C4-2B (cell line): ENCODE data around the gene RALGPS2.

Experiments used
- H3K27ac ChIP-seq: fragments of 450-650 bp; 2 replicates; pipeline ENCODE4 v1.5.1; 2017
- CTCF ChIP-seq: fragments of 450-650 bp; conservative IDR thresholded peaks from 2 replicates; pipeline ENCODE4 v1.5.1; 2017; ENCODE audit warnings: mild to moderate bottlenecking
- ZFX ChIP-seq: fragments of 450-650 bp; IDR thresholded peaks from 2 replicates; pipeline ENCODE4 v1.6.1; 2017

Gene RALGPS2

GRCh38 chr1:178733972-178734371 is 8.9 kb downstream of the RALGPS2 start:
- TF ChIP-seq CTCF = peak; percentile 37
- no peak for TF ChIP-seq ZFX

DNA sequence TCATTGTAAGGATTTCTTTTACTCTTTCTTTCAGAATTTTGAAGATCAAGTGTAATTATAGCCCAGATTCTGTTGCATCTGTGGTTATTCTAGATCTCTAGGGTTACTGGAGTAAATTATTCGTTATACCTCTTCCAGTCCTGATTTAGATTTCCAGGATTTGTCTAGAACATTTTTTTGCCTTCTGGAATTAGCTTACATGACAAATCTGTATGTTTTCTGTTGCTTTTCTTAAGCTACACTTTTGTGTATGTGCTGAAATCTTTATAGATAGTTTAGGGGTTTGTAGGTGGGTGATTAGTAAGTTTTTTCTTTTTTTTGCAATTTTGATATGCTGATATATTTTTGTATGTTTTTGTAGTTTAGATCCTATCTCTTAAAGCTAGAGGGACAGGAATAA is 13.7 kb downstream of the RALGPS2 start:
- TF ChIP-seq ZFX = no peak
- TF ChIP-seq CTCF = no peak
- H3K27ac ChIP-seq = no peak overlapping the region

More at GRCh38 chr1:178733972-178734371, 8.9 kb downstream of the RALGPS2 start:
- H3K27ac ChIP-seq = no peak overlapping the region

- TF ChIP-seq CTCF = no peak
- TF ChIP-seq ZFX = no peak
- no peak overlapping the region for H3K27ac ChIP-seq
These were observed 14.4 kb downstream of the RALGPS2 start for GRCh38 chr1:178739285-178740045.

- no peak for TF ChIP-seq ZFX
- TF ChIP-seq CTCF = no peak
- no peak overlapping the region for H3K27ac ChIP-seq
These were observed 15.4 kb downstream of the RALGPS2 start for GRCh38 chr1:178740491-178740890.

DNA sequence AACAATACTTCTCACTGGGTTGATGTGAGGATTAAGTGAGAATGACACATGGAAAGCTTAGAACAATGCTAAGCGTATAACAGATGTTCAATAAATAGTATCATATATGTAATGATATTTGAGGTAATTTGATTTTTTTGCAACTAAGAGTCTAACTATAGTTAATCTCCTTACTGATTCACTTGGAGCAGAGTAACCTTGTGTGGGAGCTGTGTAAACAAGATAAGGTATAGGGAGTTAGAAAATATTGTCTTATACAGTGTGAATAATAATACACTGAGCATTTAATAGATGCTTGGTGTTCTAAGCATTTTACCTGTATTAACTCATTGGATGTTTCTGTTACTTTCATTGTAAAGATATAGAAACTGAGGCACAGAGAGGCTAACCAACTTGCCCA is 15.9 kb downstream of the RALGPS2 start:
- no peak overlapping the region for H3K27ac ChIP-seq
- TF ChIP-seq CTCF (no peak), ZFX (no peak)

- H3K27ac ChIP-seq = no peak overlapping the region
- TF ChIP-seq CTCF (no peak), ZFX (no peak)
These were observed 18.8 kb downstream of the RALGPS2 start for GRCh38 chr1:178743801-178744200.

DNA sequence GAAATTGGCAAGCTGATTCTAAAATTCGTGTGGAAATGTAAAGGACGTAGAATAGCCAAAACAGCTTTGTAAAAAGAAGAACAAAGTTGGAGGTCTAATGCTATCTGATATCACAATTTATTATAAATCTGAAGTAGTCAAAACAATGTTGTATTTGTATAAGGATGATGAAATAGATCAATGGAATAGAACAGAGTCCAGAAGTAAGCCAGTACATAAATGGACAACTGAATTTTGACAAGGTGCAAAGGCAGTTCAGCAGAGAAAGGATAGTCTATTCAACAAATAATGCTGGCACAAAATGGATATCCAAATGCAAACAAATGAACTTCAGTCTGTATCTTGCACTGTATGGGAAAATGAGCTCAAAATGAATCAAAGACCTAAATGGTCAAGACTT is 20.2 kb downstream of the RALGPS2 start:
- TF ChIP-seq ZFX (no peak), CTCF (no peak)
- no peak overlapping the region for H3K27ac ChIP-seq
